T-helper 17 cell (primary cell): ENCODE results near the gene FAM168A. TPM values are rescaled to one million over a fixed set of nuclear protein-coding genes. Genes with fewer than 3 reads are reported as not detected.
"Not testable (repeated sequence)": the region's sequence is repeated elsewhere in the genome, so short reads cannot be mapped to it uniquely, and the experiment has no call there.

Source experiments
- ATAC-seq: fragments of 150-1000 bp; cut with Tn5 transposase; 2 replicates; pipeline ENCODE4 v1.10.0; 2021; ENCODE audit warnings: mild to moderate bottlenecking, moderate library complexity
- DNase-seq, 3 donors: peaks; one replicate each; pipeline versions ENCODE4 v3.0.0 to v3.0.0-alpha.2; 2020 to 2021
- H3K9me3 ChIP-seq: one replicate; pipeline ENCODE4 v1.7.0; 2013; ENCODE audit warnings: low read length, mild to moderate bottlenecking; ENCODE audit not compliant: control insufficient read depth, poor library complexity, severe bottlenecking
- H3K27ac Mint-ChIP-seq: one replicate; pipeline ENCODE4 v1.8.0; 2022; ENCODE audit warnings: mild to moderate bottlenecking, moderate library complexity, mixed read lengths
- H3K27me3 Mint-ChIP-seq: one replicate; pipeline ENCODE4 v1.8.0; 2022; ENCODE audit warnings: mixed read lengths
- H3K36me3 Mint-ChIP-seq: one replicate; pipeline ENCODE4 v1.8.0; 2022; ENCODE audit warnings: low read depth, mixed read lengths
- H3K4me1 Mint-ChIP-seq: one replicate; pipeline ENCODE4 v1.8.0; 2022; ENCODE audit warnings: mild to moderate bottlenecking, mixed read lengths
- H3K4me3 Mint-ChIP-seq: one replicate; pipeline ENCODE4 v1.8.0; 2022; ENCODE audit warnings: mild to moderate bottlenecking, moderate library complexity, mixed read lengths
- total RNA-seq, 4 donors: library from RNA in 2 of 4; stranded (reverse) in 2 of 4; gene quantifications; one replicate each; pipeline ENCODE4 v1.2.3 and lab custom pipeline; 2022 to 2026

The FAM168A gene
- total RNA-seq, 2 donors from 2014 or later = 21.1 to 22.2 TPM

GRCh38 chr11:73585834-73586575 lies 11.9 kb downstream of the FAM168A start:
- no peaks in the 10 kb centered on the region for H3K9me3 ChIP-seq
- Mint-ChIP-seq H3K36me3 (peaks cover 3% of the 10 kb centered on the region), H3K4me1 (peaks cover 14% of the 10 kb centered on the region), H3K27me3 (no peaks in the 10 kb centered on the region), H3K4me3 (no peak overlapping the region), H3K27ac (no peak overlapping the region)
- ATAC-seq = no peak
- DNase-seq = no peak

DNA sequence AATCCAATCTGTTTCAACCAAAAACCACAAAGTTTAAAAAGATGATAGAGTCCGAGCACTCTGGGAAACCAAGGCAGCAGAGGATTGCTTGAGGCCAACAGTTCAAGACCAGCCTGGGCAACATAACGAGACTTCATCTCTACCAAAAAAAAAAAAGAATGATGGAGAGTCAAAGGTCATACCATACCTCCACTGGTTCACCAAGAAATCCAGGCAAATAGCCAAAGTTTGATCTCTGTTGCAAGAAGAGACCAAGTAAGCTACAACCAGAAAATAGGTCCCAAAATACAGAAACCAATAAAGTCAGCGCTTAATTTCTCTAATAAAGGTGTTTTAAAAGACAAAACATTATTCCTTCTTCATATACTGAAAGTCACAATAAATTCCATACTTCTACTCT lies 13.1 kb downstream of the FAM168A start:
- no peaks in the 10 kb centered on the region for H3K27me3 Mint-ChIP-seq
- H3K4me3 Mint-ChIP-seq = no peak overlapping the region
- ATAC-seq = no peak
- H3K4me1 Mint-ChIP-seq = peaks cover 17% of the 10 kb centered on the region
- no peak for DNase-seq
- no peak overlapping the region for H3K27ac Mint-ChIP-seq
- peaks cover 6% of the 10 kb centered on the region for H3K36me3 Mint-ChIP-seq
- H3K9me3 ChIP-seq = no peaks in the 10 kb centered on the region

DNA sequence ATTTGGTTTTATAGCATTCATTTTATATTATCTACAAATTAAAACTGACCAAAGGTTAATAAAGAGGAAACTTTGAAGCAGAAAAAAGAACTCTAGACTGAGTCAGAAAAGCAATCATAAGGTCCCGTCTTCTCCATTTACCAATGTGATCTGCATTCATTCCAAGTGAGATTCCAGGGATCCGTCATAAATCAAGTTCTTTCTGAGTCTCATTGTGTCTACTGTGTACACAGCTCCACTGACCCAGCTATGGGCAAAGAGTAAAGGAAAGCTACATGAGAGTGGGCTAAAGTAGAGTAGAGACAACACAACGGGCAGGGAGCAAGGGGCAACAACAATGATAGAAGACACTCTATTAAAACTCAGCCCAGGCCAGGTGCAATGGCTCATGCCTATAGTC lies 15.3 kb downstream of the FAM168A start:
- Mint-ChIP-seq H3K27me3 (no peaks in the 10 kb centered on the region), H3K4me3 (no peak overlapping the region), H3K36me3 (peaks cover 6% of the 10 kb centered on the region), H3K27ac (no peak overlapping the region), H3K4me1 (peaks cover 23% of the 10 kb centered on the region)
- DNase-seq (no peak), ATAC-seq (no peak)
- H3K9me3 ChIP-seq = no peaks in the 10 kb centered on the region

- peaks cover 21% of the 10 kb centered on the region for H3K4me1 Mint-ChIP-seq
- not testable (repeated sequence) for H3K9me3 ChIP-seq, H3K4me3 Mint-ChIP-seq, ATAC-seq, H3K27ac Mint-ChIP-seq, H3K36me3 Mint-ChIP-seq, DNase-seq, H3K27me3 Mint-ChIP-seq
These were observed 17.2 kb downstream of the FAM168A start for GRCh38 chr11:73580749-73581148.

DNA sequence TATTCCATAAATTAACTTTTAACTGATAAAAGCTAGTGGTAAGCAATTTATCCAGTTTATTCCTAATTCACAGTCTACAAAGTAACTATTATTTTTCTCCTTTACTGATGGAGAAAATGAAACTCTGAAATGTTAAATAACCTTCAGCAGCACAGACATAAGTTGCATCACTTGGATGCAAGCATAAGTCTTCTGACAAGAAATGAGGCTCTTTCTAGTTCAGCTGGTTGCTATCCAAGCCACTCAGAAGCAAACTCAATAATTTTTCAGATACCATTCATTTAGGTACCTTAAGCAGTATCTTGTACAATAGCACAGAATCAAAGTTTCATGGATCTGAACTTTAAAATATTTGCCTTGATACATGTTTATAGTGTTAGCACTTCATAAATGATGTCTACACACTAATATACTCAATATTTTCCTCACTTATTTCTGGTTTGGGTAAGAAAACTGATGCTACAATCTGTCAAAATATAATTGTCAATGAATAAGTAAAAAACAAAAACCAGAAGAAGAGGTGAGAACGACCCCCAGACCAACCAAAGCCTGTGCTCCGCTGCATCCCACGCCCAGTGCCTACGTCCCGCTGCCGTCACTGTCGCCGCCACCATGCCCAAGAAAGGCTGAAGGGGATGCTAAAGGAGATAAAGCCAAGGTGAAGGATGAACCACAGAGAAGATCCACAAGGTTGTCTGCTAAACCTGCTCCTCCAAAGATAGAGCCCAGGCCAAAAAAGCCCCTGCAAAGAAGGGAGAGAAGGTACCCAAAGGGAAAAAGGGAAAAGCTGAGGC lies 18.1 kb downstream of the FAM168A start:
- no peaks in the 10 kb centered on the region for H3K9me3 ChIP-seq
- no peak for DNase-seq
- H3K27me3 Mint-ChIP-seq = no peaks in the 10 kb centered on the region
- no peak for ATAC-seq
- peaks cover 21% of the 10 kb centered on the region for H3K4me1 Mint-ChIP-seq
- H3K36me3 Mint-ChIP-seq = peaks cover 6% of the 10 kb centered on the region
- H3K27ac Mint-ChIP-seq = no peak overlapping the region
- no peak overlapping the region for H3K4me3 Mint-ChIP-seq

DNA sequence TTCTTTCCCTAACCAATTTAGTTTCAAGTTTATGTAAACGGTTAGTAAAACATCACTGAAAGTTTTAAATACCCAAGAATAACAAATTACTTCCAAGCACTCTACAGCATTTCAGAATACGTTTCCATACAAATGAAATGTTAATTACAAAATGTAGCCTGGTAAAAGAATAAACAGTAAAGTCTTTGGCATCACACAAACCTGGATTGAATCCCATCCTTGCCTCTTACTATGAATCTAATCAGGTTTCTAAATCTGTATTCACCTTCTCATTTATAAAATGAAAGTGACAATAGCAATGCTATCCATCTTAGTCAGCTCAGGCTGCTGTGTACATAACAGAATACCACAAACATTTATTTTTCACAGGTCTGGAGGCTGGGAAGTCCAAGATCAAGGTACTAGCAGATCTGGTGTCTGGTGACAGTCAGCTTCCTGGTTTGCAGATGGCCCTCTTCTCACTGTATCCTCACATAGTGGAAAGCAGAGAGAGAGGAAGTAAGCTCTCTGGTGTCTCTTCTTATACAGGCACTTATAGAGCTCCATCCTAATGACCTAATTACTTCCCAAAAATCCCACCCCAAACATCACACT lies 19.2 kb downstream of the FAM168A start:
- no peaks in the 10 kb centered on the region for H3K9me3 ChIP-seq
- DNase-seq = no peak
- Mint-ChIP-seq H3K36me3 (peaks cover 6% of the 10 kb centered on the region), H3K27me3 (no peaks in the 10 kb centered on the region), H3K4me1 (peaks cover 18% of the 10 kb centered on the region), H3K4me3 (no peak overlapping the region), H3K27ac (no peak overlapping the region)
- ATAC-seq = no peak

GRCh38 chr11:73577496-73577917 lies 20.4 kb downstream of the FAM168A start:
- ATAC-seq (no peak), DNase-seq (no peak)
- Mint-ChIP-seq H3K4me3 (no peak overlapping the region), H3K36me3 (peaks cover 3% of the 10 kb centered on the region), H3K4me1 (peaks cover 14% of the 10 kb centered on the region), H3K27me3 (no peaks in the 10 kb centered on the region), H3K27ac (no peak overlapping the region)
- H3K9me3 ChIP-seq = no peaks in the 10 kb centered on the region

DNA sequence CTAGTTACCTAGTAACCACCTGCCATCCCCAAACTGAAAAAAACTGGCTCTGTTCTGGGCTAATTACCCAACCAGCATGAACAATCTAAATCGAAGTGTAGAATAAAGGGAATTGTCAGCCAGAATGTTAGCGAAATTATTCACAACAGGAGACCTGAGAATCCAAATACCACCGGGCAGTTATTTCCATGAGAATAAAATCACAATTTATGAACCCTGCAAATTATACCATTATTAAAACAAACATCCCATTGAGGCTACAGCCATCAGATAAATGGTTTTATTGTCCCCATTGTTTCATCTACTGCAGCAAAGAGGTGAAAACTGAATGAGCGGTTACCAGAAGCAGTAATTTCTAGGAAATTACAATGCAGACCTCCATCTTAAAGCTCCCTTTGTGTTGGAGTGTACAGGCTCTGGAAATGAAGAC lies 21.7 kb downstream of the FAM168A start:
- H3K27ac Mint-ChIP-seq = no peak overlapping the region
- no peak for ATAC-seq
- no peaks in the 10 kb centered on the region for H3K27me3 Mint-ChIP-seq
- H3K4me1 Mint-ChIP-seq = peaks cover 14% of the 10 kb centered on the region
- no peaks in the 10 kb centered on the region for H3K9me3 ChIP-seq
- no peak overlapping the region for H3K4me3 Mint-ChIP-seq
- H3K36me3 Mint-ChIP-seq = peaks cover 3% of the 10 kb centered on the region
- DNase-seq = no peak

DNA sequence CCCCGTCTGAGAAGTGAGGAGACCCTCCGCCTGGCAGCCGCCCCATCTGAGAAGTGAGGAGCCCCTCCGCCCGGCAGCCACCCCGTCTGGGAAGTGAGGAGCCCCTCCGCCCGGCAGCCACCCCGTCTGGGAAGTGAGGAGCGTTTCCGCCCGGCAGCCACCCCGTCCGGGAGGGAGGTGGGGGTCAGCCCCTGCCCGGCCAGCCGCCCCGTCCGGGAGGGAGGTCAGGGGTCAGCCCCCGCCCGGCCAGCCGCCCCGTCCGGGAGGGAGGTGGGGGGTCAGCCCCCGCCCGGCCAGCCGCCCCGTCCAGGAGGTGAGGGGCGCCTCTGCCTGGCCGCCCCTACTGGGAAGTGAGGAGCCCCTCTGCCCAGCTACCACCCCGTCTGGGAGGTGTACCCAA lies 25.9 kb downstream of the FAM168A start:
- not testable (repeated sequence) for H3K4me1 Mint-ChIP-seq, DNase-seq, H3K4me3 Mint-ChIP-seq, H3K27me3 Mint-ChIP-seq, H3K9me3 ChIP-seq, H3K36me3 Mint-ChIP-seq, H3K27ac Mint-ChIP-seq, ATAC-seq

- H3K4me1 Mint-ChIP-seq = peaks cover 10% of the 10 kb centered on the region
- no peak for ATAC-seq
- H3K36me3 Mint-ChIP-seq = no peaks in the 10 kb centered on the region
- H3K9me3 ChIP-seq = no peaks in the 10 kb centered on the region
- no peak overlapping the region for H3K27ac Mint-ChIP-seq
- no peak overlapping the region for H3K4me3 Mint-ChIP-seq
- no peaks in the 10 kb centered on the region for H3K27me3 Mint-ChIP-seq
- no peak for DNase-seq
These were observed 27.3 kb downstream of the FAM168A start for GRCh38 chr11:73570415-73571114.

GRCh38 chr11:73566977-73567755 lies 30.7 kb downstream of the FAM168A start:
- ATAC-seq = no peak
- no peak overlapping the region for H3K4me3 Mint-ChIP-seq
- H3K36me3 Mint-ChIP-seq = no peaks in the 10 kb centered on the region
- H3K4me1 Mint-ChIP-seq = peaks cover 7% of the 10 kb centered on the region
- H3K27ac Mint-ChIP-seq = no peak overlapping the region
- H3K9me3 ChIP-seq = no peaks in the 10 kb centered on the region
- no peak for DNase-seq
- H3K27me3 Mint-ChIP-seq = no peaks in the 10 kb centered on the region

- ATAC-seq = no peak
- no peak for DNase-seq
- peaks cover 7% of the 10 kb centered on the region for H3K4me1 Mint-ChIP-seq
- no peaks in the 10 kb centered on the region for H3K27me3 Mint-ChIP-seq
- H3K4me3 Mint-ChIP-seq = no peak overlapping the region
- H3K9me3 ChIP-seq = no peaks in the 10 kb centered on the region
- no peaks in the 10 kb centered on the region for H3K36me3 Mint-ChIP-seq
- H3K27ac Mint-ChIP-seq = no peak overlapping the region
These were observed 31.5 kb downstream of the FAM168A start for GRCh38 chr11:73566422-73566821.
